Kidney glomerular epithelial cell (primary cell): Measurements from ENCODE around the gene PLA2G12A.

Experiments used
- DNase-seq: peaks from one replicate; lab custom pipeline; 2025; lab: John Stamatoyannopoulos, UW

The PLA2G12A gene

DNA sequence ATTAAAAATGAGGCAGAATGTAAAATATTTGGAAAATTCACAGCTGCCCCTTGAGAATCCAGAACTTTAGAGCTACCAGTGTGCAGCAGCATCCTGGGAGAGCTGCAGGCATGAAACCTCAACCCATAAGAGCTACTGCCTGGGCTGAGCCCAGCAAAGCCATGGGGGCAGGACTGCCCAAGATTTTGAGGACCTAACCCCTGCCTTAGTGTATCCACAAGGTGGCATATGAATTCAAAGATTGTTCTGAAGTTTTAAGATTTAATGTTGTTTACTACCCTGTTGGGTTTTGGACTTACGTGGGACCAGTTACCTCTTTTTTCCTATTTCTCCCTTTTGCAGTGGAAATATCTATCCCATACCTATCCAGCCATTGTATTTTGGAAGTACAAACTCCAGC, 53.0 kb downstream of the PLA2G12A start:
- DNase-seq, result no peak

DNA sequence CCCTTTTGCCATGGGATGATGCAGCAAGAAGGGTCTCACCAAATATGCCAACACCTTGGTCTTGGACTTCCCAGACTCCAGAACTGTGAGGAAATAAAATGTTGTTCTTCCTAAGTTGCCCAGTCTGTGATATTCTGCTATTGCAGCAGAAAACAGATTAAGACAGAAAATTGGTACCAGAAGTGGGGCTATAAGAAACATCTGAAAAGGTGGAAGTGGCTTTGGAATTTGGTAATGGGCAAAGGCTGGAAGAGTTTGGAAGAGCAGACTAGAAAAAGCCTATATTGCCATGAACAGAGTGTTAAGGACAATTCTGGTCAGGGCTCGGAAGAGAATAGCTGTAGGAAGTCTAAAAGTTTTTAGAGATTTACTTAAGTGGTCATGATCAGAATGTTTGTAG, 54.0 kb downstream of the PLA2G12A start:
- no peak for DNase-seq

DNA sequence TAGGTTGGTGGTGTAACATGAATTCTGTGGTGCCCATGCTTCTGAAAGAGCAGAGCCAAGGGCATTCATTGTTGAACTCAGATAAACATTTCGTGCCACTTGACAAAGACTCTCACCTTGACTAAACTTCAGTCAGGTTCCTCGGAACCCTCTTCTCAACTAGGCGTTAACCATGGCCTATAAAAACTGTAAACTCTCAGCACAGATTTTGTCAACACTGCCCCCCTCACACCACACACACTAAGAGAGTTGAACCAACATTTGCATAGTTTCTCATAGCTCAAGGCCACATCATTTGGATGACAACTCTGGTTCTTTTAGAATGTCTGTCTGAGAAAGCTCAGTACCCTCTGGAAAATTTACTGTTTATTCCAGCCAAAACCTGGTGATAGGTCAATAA, 54.7 kb downstream of the PLA2G12A start:
- DNase-seq, result no peak

DNA sequence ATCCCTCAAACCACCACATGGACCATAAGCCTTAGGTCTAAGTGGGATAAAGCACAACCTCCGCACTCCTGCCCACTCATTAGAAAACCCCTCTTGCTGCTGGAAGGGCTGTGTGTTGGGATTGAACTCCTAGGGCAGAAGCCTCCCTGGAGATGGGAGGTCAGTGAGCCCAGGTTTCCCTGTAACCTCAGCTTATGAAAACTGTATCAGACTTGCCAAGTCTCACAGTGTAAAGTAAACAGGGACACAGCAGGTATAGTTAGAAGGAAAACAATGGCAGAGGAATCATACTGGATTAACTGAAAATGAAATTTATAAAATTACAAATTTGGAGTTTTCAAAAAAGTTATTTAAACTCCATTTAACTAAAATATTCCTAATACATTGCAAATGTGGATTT, 56.6 kb downstream of the PLA2G12A start:
- no peak for DNase-seq

DNA sequence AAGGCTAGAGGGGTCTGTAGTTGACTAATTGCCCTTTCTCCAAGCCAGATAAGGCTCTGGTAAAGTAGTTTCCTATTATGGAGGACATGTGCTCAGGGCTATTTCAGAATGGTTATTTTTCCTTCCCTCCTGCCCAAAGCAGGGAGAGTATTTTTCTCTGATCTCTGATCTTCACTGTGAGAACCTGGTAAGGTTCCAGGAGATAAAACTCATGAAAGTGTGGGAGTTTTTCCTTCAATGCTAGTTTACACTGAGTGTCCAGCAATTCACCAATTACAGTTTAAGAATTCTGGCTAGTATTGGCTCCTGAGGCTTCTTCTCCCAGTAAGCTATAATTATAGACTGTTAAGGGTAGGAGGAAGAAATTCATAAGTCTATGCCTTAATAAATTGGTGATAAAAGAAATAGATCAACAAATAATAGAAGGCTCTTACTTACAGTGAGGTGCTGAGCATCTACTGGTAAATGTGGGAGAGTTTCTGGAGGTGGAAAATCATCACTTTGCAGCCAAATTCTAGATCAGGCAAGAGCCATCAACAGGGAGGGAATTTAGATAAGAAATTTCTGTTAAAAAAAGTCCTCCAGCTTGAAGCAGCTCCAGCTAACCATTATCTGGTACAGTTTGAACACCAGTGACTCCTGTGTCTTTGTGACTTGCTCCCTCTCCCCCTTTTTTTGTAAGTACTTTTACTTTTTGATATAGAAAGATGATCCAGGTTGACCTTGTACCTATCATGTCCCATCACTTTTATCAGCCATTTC, 57.5 kb downstream of the PLA2G12A start:
- DNase-seq, result no peak

DNA sequence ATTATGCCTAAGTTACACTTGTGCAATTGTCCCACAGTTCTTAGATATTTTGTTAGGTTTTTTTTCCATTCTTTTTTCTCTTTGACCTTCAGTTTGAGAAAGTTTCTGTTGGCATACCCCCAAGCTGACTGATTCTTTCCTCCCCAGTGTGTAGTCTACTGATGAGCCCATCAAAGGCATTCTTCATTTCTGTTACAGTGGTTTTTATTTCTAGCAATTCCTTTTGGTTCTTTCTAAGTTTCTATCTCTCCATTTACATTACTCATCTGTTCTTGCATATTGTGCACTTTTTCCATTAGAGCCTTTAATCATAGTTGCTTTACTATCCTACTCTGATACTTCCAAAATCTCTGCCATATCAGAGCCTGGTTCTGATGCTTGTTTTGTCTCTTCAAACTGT, 58.5 kb downstream of the PLA2G12A start:
- DNase-seq, result no peak

DNA sequence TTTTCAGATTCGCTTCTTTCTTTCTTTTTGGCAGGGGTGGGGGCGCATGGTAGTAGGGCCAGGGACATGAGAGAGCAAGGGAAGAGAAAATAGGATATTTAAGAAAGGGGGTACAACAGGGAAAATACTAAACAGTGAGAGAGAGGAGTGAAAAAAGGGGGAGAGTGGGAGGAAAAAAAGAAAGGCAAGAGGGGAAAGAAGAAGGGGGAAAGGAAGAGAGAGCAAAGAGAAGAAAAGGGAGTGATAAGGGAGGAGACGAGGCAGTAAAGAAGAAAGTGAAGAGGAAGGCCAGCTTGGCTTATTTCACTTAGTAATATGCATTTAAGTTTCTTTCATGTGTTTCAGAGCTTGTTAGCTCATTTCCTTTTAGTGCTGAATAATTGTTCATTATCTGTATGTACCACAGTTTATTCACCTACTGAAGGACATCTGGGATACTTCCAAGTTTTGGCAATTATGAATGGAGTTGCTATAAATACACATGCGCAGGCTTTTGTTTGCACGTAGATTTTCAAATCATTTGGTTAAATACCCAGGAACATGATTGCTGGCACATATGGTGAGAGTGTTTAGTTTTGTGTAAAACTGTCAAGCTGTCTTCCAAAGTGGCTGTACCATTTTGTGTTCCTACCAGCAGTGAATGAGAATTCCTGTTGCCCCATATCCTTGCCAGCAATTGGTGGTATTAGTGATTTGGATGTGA, 63.9 kb downstream of the PLA2G12A start:
- DNase-seq, result no peak

DNA sequence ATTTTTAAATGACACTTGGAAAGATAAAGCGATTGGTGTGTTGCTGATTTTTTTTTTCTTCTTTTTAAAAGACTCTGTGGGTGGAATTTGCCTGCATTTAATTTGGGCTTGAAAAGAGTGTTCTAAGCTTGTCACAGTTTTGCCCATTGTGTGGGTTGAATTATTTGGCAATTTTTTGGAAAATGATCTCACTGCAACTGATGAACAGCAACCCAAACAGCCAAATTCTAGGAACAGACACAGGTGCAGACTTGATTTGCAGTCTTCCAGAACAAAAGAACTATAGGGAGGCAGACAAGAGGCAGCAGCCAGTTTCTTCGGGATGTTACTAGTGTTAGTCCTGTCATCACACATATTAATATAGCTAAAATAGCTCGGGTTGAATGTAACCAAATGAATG, 67.1 kb downstream of the PLA2G12A start:
- DNase-seq, result no peak

DNA sequence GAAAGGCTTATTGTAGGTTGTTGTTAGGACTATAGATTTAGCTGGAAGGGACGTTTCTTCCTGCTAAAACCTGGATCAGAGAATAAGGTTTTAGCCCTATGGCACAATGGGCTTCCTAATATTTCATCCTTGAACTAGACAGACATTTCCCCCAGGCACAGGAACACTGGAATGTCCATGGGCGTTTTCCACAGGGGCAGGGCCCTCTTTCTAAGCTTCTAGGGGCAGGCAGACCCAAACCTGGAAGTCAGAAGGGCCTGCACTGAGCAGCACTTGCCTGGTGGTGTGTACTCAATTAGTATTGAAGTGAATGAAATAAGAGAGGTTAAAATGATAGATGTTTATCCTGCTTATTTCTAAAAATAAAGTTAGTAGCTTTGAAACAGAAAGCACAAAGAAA, 67.8 kb downstream of the PLA2G12A start:
- DNase-seq, result no peak
